GM19463 (cell line): Measurements from ENCODE around the gene ZNF670.
"Not testable (repeated sequence)": the region's sequence is repeated elsewhere in the genome, so short reads cannot be mapped to it uniquely, and the experiment has no call there.

Experiments
- ATAC-seq: cut with Tn5 transposase; IDR thresholded peaks from one replicate; pipeline ENCODE4 v1.9.1; 2021; ENCODE audit warnings: mild to moderate bottlenecking, moderate library complexity; ENCODE audit not compliant: unreplicated experiment

The ZNF670 gene

DNA sequence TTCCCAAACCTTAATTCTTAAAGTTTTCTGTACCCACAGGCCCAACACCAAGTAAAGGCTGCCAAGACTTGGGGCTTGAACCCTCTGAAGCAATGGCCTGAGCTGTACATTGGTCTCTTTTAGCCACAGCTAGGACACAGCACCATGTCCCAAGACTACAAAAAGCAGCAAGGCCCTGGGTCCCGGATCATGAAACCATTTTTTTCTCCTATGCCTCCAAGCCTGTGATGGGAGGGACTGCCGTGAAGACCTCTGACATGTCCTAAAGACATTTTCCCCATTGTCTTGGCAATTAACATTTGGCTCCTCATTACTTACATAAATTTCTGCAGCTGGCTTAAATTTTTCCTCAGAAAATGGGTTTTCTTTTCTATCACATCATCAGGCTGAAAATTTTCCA lies 30.9 kb downstream of the ZNF670 start:
- ATAC-seq = no peak

DNA sequence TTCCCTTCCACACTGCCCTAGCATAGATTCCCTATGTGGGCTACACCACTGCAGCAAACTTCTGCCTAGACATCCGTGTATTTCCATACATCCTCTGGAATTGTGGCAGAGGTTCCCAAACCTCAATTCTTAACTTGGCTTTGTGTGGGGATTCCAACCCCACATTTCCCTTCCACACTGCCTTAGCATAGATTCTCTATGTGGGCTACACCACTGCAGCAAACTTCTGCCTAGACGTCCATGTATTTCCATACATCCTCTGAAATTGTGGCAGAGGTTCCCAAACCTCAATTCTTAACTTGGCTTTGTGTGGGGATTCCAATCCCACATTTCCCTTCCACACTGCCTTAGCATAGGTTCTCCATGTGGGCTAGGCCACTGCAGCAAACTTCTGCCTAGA lies 31.4 kb downstream of the ZNF670 start:
- ATAC-seq = no peak

DNA sequence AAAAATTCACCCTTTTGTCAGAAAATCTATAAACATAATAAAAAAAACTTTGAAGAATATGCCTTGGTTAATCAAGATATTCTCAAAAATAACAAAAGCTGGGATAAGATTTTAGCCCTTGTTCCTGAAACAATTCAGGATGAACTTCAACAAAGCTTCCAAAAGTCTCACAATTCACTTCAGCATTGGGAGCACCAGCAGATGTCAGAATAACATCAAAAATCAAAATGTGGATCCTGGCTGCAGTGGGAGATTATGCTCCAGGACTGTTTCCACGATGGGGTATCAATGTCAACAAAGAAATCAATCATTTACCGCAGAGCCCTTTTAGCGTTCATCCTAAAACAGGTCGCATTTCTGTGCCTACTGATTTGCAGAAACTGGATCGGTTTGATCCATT lies 35.2 kb downstream of the ZNF670 start:
- no peak for ATAC-seq

DNA sequence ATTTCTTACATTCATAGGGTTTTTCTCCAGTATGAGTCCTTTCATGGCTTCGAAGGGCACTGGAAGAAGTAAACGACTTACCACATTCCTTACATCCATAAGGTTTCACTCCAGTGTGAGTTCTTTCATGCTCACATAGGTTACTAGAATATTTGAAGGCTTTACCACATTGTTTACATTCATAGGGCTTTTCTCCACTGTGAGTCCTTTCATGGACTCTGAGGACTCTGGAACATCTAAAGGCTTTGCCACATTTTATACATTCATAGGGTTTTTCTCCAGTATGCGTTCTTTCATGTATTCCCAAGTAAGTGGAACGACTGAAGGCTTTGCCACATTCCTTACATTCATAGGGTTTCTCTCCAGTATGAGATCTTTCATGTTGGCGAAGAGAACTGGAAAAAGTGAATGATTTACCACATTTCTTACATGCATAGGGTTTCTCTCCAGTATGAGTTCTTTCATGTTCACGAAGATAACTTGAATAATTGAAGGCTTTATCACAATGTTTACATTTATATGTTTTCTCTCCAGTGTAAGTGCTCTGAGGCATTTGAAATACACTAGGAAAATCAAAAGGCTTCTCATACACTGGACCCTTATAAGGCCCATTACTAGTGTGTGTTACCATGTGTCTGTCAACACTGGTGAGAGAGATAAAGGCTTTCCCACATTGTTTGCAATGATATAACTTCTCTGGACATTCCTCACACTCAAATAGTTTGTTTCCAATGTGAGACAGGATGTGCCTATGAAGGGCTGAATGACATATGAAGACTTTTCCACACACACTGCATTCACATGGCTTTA lies 40.9 kb downstream of the ZNF670 start:
- ATAC-seq = no peak

DNA sequence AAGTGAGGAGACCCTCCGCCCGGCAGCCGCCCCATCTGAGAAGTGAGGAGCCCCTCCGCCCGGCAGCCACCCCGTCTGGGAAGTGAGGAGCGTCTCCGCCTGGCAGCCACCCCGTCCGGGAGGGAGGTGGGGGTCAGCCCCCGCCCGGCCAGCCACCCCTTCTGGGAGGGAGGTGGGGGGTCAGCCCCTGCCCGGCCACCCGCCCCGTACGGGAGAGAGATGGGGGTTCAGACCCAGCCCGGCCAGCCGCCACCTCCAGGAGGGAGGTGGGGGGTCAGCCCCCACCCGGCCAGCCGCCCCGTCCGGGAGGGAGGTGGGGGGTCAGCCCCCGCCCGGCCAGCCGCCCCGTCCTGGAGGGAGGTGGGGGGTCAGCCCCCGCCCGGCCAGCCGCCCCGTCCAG lies 46.3 kb downstream of the ZNF670 start:
- not testable (repeated sequence) for ATAC-seq
